RWPE1 (cell line): Measurements from ENCODE around the gene RPE.

Source experiments
- CTCF ChIA-PET: fragments of 350-600 bp; sonication (Branson Sonifier 250); formaldehyde crosslinking; extraction: SDS; loops from one replicate; lab custom pipeline; 2021; lab: Yijun Ruan, JAX
- POLR2A ChIA-PET: fragments of 400-600 bp; formaldehyde crosslinking; extraction: SDS; loops from one replicate; lab custom pipeline; 2020; ENCODE audit warnings: antibody characterized with exemption; ENCODE audit not compliant: low non-redundant PET; lab: Yijun Ruan, JAX
- DNase-seq: peaks from one replicate; pipeline ENCODE4 v3.0.0; 2012; ENCODE audit warnings: low spot score
- H3K27ac ChIP-seq: fragments of 450-650 bp; 2 replicates; pipeline ENCODE4 v1.5.1; 2017
- TF ChIP-seq, protein P1 (sequence below): fragments of 450-650 bp; conservative IDR thresholded peaks from 2 replicates; pipeline ENCODE4 v1.5.1; 2017; ENCODE audit warnings: low read depth, mild to moderate bottlenecking

Gene RPE

DNA sequence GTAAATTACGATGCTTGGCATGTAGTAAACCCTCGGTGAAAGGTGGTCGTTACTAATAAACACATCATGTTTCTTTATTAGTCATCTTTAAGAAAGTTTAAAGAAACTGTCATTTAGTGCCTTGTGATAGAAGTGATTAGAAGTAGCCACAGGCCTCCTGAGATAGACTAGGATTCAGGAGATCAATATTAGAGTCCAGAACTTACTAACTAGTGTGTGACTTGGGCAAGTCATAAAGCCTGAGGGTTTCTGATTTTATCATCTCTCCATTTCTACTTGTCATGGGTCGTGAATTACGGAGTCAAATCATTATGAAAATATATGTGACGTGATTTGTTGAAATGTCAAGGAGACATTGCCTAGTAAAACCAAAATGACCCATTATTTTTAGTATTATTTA lies 6.7 kb downstream of the RPE start:
- CTCF ChIA-PET: no interaction called here
- TF ChIP-seq, protein P1, sequence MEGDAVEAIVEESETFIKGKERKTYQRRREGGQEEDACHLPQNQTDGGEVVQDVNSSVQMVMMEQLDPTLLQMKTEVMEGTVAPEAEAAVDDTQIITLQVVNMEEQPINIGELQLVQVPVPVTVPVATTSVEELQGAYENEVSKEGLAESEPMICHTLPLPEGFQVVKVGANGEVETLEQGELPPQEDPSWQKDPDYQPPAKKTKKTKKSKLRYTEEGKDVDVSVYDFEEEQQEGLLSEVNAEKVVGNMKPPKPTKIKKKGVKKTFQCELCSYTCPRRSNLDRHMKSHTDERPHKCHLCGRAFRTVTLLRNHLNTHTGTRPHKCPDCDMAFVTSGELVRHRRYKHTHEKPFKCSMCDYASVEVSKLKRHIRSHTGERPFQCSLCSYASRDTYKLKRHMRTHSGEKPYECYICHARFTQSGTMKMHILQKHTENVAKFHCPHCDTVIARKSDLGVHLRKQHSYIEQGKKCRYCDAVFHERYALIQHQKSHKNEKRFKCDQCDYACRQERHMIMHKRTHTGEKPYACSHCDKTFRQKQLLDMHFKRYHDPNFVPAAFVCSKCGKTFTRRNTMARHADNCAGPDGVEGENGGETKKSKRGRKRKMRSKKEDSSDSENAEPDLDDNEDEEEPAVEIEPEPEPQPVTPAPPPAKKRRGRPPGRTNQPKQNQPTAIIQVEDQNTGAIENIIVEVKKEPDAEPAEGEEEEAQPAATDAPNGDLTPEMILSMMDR: no peak
- H3K27ac ChIP-seq: no peak overlapping the region
- DNase-seq: no peak
- POLR2A ChIA-PET: no interaction called here

DNA sequence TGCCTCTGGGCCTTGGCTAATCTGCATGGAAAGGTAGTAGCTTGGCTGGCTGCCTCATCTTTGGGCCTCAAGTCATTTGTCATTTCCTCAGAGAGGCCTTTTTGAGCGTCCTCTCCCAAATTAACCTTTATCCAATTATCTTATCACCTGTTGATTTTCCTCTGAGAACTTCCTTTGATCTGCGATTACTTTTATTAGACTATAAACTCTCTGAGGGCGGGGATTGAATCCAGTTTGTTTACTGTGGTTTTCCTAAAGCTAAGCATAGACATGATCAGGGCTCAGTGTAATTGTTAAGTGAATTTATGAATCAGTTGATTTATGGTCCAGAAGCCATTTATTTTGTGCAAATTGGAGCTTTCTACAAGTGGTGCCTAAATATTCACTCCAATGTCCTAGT lies 7.5 kb downstream of the RPE start:
- ChIA-PET POLR2A (no interaction called here), CTCF (no interaction called here)
- TF ChIP-seq, protein P1: no peak
- H3K27ac ChIP-seq: no peak overlapping the region
- no peak for DNase-seq

DNA sequence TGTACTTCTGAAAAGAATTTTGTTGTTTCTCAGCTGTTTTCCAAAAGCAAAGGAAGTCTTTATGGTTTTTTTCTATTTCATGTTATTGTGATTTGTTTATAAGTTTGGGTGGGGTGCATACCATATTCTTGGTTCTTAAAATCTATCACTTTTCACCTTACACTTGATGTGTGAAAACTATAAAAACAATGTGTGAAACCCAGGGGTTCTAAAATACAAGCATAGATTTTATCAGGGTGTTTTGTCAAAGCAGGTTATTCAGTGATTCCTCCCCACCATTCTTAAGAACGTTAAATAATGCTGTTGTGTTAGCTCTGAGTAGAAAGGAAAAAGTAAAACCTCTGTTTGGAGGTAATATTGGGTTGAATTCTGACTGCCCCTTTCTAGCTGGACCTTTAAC lies 17.7 kb downstream of the RPE start:
- POLR2A ChIA-PET: no interaction called here
- CTCF ChIA-PET: no interaction called here

DNA sequence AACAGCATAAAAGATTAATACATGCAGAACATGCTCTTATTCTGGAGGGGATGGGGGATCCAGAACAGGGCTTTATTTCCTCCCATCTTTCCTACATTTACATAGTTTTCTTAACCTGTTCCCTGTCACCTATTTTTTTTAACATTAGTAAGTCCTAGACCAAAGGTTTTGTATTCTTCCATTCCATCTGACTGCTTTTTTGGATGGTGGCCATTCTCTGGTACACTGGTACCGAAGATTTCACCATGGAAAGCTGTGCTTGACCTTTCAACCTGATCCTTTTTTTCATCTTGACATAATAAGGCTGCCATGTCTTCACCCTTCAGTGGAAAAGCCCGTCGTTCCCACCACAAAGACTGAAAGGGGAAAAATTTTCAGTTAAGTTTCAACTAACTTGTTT lies 20.4 kb downstream of the RPE start:
- no peak for DNase-seq
- H3K27ac ChIP-seq: no peak overlapping the region
- TF ChIP-seq, protein P1: no peak
- ChIA-PET CTCF (no interaction called here), POLR2A (no interaction called here)

More for the DNA sequence above, 17.7 kb downstream of the RPE start:
- TF ChIP-seq, protein P1: no peak
- no peak for DNase-seq
- H3K27ac ChIP-seq: no peak overlapping the region

DNA sequence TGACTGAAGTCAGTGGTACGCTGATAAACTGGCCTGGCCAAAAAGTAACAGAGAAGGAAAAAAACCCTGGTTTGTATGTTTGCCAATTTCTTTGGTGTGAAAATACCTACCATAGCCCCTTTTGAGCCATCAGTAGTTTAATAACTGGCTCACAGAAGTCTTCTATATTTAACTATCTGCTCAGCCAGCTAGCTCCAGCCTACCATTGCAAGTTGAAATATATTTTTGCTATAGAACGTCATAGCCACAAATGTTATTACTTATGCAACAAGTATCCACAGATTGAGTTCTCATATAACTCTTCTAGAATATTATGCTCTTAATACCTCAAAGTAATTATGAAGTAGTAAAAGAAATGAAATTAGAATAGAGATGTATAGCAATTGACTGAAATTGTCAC lies 25.2 kb downstream of the RPE start:
- TF ChIP-seq, protein P1: no peak
- ChIA-PET CTCF (no interaction called here), POLR2A (no interaction called here)
- H3K27ac ChIP-seq: no peak overlapping the region
- DNase-seq: no peak

DNA sequence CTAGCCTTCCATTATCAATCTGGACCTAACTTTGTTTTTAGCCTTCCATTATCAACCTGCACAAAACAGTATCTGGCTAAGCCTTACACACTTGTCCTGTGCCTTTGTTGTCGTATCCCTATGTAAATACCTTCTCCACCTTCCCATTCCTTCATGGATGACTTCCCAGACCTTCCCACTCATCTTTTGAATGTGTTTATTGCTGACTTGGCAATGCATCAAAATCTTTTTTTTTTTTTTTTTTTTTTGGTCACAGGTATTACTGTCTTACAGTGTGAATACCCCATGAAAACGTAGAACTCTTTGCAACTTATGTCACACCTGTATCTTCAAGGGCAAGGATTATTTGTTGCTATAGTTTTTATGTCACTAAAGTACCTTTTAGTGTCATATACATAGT lies 25.7 kb downstream of the RPE start:
- TF ChIP-seq, protein P1: no peak
- CTCF ChIA-PET: no interaction called here
- no peak for DNase-seq
- POLR2A ChIA-PET: no interaction called here
- H3K27ac ChIP-seq: no peak overlapping the region
